Mammary epithelial cell (primary cell): ENCODE results near the gene CYRIA.

ENCODE experiments used
- CTCF ChIP-seq, 2 donors: IDR thresholded peaks in 1 of 2; conservative IDR thresholded peaks in 1 of 2; 2 replicates each; pipeline ENCODE4 v1.5.1; 2011 to 2012; ENCODE audit warnings: inconsistent platforms in 2 of 2, low read length in 2 of 2, mild to moderate bottlenecking in 2 of 2, control low read depth in 1 of 2, low read depth in 1 of 2; ENCODE audit not compliant: insufficient read depth in 1 of 2; ENCODE audit errors: extremely low read depth in 1 of 2
- EZH2 ChIP-seq: IDR thresholded peaks from 2 replicates; pipeline ENCODE4 v1.6.1; 2012; ENCODE audit warnings: low read length, inconsistent platforms, borderline replicate concordance

GRCh38 chr2:16649353-16650286 is 16.0 kb downstream of the CYRIA start:
- TF ChIP-seq CTCF (conservative IDR thresholded peaks at IDR 0.05 in 1 of 2, IDR thresholded peaks at IDR 0.05 in 1 of 2; ENCODE audit: extremely low read depth in 1 of 2, insufficient read depth in 1 of 2, low read depth in 1 of 2, low read length in 2 of 2): no peak
- TF ChIP-seq EZH2: no peak
